ENCODE results near the gene KCNG4.

DNA sequence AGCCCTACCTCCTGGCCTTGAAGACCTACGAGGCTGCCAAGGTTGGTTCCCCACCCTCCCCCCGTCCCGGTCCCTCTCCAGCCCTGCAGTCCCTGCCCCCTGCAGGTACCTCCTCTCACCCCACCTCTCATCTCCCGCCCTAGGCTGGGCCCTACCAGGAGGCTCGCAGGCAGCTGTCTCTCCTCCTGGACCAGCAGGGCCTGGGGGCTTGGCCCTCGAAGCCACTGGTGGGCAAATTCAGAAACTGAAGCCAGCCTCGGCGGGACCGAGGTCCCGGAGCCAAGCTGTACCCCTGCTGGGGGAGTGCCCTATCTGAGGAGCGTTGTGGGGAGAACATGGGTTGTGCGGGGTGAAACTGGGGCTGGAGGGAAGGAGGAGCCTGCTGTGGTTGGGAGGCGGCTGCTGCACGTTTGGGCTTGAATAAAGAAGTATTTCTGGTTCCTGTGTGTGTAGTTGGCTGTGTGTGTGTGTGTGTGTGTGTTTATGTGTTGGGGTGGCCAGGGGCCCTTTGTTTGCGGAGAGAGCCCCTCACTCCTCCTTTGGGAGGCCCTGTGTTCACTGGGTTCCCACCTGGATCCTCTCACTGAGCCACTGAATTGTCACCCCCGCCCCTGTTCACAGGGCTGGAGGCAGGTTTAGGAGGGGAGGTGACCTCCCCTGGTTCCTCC, 43.0 kb downstream of the KCNG4 start:
- no peak for TF ChIP-seq SIN3A (IDR thresholded peaks at IDR 0.05; ENCODE audit: borderline replicate concordance, insufficient read depth, low read depth, low read length)
- TF ChIP-seq, protein P1, sequence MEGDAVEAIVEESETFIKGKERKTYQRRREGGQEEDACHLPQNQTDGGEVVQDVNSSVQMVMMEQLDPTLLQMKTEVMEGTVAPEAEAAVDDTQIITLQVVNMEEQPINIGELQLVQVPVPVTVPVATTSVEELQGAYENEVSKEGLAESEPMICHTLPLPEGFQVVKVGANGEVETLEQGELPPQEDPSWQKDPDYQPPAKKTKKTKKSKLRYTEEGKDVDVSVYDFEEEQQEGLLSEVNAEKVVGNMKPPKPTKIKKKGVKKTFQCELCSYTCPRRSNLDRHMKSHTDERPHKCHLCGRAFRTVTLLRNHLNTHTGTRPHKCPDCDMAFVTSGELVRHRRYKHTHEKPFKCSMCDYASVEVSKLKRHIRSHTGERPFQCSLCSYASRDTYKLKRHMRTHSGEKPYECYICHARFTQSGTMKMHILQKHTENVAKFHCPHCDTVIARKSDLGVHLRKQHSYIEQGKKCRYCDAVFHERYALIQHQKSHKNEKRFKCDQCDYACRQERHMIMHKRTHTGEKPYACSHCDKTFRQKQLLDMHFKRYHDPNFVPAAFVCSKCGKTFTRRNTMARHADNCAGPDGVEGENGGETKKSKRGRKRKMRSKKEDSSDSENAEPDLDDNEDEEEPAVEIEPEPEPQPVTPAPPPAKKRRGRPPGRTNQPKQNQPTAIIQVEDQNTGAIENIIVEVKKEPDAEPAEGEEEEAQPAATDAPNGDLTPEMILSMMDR (IDR thresholded peaks at IDR 0.05): no peak
- no peak for TF ChIP-seq POLR2AphosphoS5 (IDR thresholded peaks at IDR 0.05; ENCODE audit: low read depth, low read length)
- TF ChIP-seq TCF7L2 (IDR thresholded peaks at IDR 0.05; ENCODE audit: low read depth, low read length): no peak
- TF ChIP-seq, protein P2, sequence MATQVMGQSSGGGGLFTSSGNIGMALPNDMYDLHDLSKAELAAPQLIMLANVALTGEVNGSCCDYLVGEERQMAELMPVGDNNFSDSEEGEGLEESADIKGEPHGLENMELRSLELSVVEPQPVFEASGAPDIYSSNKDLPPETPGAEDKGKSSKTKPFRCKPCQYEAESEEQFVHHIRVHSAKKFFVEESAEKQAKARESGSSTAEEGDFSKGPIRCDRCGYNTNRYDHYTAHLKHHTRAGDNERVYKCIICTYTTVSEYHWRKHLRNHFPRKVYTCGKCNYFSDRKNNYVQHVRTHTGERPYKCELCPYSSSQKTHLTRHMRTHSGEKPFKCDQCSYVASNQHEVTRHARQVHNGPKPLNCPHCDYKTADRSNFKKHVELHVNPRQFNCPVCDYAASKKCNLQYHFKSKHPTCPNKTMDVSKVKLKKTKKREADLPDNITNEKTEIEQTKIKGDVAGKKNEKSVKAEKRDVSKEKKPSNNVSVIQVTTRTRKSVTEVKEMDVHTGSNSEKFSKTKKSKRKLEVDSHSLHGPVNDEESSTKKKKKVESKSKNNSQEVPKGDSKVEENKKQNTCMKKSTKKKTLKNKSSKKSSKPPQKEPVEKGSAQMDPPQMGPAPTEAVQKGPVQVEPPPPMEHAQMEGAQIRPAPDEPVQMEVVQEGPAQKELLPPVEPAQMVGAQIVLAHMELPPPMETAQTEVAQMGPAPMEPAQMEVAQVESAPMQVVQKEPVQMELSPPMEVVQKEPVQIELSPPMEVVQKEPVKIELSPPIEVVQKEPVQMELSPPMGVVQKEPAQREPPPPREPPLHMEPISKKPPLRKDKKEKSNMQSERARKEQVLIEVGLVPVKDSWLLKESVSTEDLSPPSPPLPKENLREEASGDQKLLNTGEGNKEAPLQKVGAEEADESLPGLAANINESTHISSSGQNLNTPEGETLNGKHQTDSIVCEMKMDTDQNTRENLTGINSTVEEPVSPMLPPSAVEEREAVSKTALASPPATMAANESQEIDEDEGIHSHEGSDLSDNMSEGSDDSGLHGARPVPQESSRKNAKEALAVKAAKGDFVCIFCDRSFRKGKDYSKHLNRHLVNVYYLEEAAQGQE (IDR thresholded peaks at IDR 0.05; ENCODE audit: insufficient read depth in 1 of 2, low read depth in 2 of 2, low read length in 1 of 2): no peak
